Amniotic epithelial cell (primary cell): Measurements from ENCODE around the gene SLC14A1.

Experiments used
- DNase-seq: peaks from one replicate; pipeline ENCODE4 v3.0.0-alpha.2; 2010; ENCODE audit warnings: low read depth

SLC14A1 gene

GRCh38 chr18:45724601-45725000, 620 bp downstream of the SLC14A1 start:
- DNase-seq = no peak

- DNase-seq = no peak
Measured at GRCh38 chr18:45725336-45725735, 1.4 kb downstream of the SLC14A1 start.

GRCh38 chr18:45726603-45727002, 2.6 kb downstream of the SLC14A1 start:
- no peak for DNase-seq

GRCh38 chr18:45727068-45727467, 3.1 kb downstream of the SLC14A1 start:
- no peak for DNase-seq

GRCh38 chr18:45728336-45729010, 4.5 kb downstream of the SLC14A1 start:
- no peak for DNase-seq

- DNase-seq = peak; percentile 93
Measured at GRCh38 chr18:45730832-45731575, 7.0 kb downstream of the SLC14A1 start.

- DNase-seq = peak; percentile 21
Measured at GRCh38 chr18:45731716-45732115, 7.7 kb downstream of the SLC14A1 start.

GRCh38 chr18:45733535-45733934, 9.6 kb downstream of the SLC14A1 start:
- DNase-seq = no peak

GRCh38 chr18:45734505-45734904, 10.5 kb downstream of the SLC14A1 start:
- no peak for DNase-seq

- DNase-seq = no peak
Measured at GRCh38 chr18:45734944-45735343, 11.0 kb downstream of the SLC14A1 start.

- DNase-seq = no peak
Measured at GRCh38 chr18:45738660-45739059, 14.7 kb downstream of the SLC14A1 start.

- no peak for DNase-seq
Measured at GRCh38 chr18:45739268-45739667, 15.3 kb downstream of the SLC14A1 start.

- no peak for DNase-seq
Measured at GRCh38 chr18:45739848-45740247, 15.9 kb downstream of the SLC14A1 start.

GRCh38 chr18:45741056-45741455, 17.1 kb downstream of the SLC14A1 start:
- no peak for DNase-seq

GRCh38 chr18:45745817-45746461, 22.0 kb downstream of the SLC14A1 start:
- no peak for DNase-seq

- DNase-seq = no peak
Measured at GRCh38 chr18:45748501-45748900, 24.5 kb downstream of the SLC14A1 start.

- DNase-seq = no peak
Measured at GRCh38 chr18:45749918-45750689, 26.1 kb downstream of the SLC14A1 start.

GRCh38 chr18:45751766-45752165, 27.8 kb downstream of the SLC14A1 start:
- DNase-seq = no peak

GRCh38 chr18:45752681-45753080, 28.7 kb downstream of the SLC14A1 start:
- DNase-seq = no peak

- DNase-seq = peak; percentile 74
Measured at GRCh38 chr18:45753286-45753685, 29.3 kb downstream of the SLC14A1 start.

- DNase-seq = no peak
Measured at GRCh38 chr18:45755934-45756333, 32.0 kb downstream of the SLC14A1 start.

- no peak for DNase-seq
Measured at GRCh38 chr18:45757005-45757404, 33.0 kb downstream of the SLC14A1 start.
